Measurements from ENCODE around the gene NPAS3. TPM values are rescaled to one million over a fixed set of nuclear protein-coding genes. Genes with fewer than 3 reads are reported as not detected.

The NPAS3 gene
- total and polyA plus RNA-seq, 8 donors = 0.09 to 0.79 (median 0.56) TPM

DNA sequence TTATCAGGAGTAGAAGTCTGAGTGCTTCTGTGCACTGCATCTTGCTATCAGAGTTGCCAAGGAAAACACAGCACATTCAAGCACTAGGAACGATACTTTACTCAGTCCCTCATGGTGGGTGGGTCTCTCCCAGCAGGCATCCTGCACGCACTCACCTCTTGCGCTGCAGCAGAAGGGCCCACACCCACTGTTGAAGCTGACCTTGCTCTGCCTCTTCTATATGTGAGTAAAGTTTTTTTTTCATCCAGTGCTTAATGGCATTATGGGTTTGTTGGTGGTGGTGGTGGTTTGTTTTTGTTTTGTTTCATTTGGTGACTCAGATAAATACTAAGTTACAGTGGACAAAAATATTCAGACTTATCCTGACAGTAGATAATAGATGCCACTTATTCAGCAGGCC, 663.7 kb downstream of the NPAS3 start:
- peak in 1 of 4 donors; percentile 4 for DNase-seq
- no peaks in the 10 kb centered on the region for H3K27me3 ChIP-seq

DNA sequence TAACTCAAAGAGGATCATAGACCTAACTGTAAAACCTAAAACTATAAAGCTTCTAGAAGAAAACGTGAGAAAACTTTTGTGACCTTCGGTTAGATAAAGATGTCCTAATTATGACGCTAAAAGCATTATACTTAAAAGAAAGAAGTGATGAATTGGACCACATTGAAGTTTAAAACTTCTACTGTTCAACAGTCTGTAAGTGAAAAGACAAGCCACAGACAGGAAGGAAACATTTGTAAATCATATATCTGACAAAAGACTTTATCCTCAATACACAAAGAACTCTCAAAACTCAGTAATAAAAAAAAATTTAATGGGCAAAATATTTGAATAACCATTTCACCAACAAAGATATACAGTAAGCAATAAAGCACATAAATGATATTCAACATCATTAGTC, 667.9 kb downstream of the NPAS3 start:
- DNase-seq = no peak
- H3K27me3 ChIP-seq = no peaks in the 10 kb centered on the region
- no peak overlapping the region for H3K27ac ChIP-seq
- intact Hi-C loops (cut with DNase I) = no loop called here
- TF ChIP-seq, protein P1, sequence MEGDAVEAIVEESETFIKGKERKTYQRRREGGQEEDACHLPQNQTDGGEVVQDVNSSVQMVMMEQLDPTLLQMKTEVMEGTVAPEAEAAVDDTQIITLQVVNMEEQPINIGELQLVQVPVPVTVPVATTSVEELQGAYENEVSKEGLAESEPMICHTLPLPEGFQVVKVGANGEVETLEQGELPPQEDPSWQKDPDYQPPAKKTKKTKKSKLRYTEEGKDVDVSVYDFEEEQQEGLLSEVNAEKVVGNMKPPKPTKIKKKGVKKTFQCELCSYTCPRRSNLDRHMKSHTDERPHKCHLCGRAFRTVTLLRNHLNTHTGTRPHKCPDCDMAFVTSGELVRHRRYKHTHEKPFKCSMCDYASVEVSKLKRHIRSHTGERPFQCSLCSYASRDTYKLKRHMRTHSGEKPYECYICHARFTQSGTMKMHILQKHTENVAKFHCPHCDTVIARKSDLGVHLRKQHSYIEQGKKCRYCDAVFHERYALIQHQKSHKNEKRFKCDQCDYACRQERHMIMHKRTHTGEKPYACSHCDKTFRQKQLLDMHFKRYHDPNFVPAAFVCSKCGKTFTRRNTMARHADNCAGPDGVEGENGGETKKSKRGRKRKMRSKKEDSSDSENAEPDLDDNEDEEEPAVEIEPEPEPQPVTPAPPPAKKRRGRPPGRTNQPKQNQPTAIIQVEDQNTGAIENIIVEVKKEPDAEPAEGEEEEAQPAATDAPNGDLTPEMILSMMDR (IDR thresholded peaks at IDR 0.05) = no peak
- no peaks in the 10 kb centered on the region for H3K36me3 ChIP-seq
- no peak overlapping the region for H3K4me3 ChIP-seq
- ATAC-seq = no peak
- H3K4me1 ChIP-seq = no peaks in the 10 kb centered on the region
- no peaks in the 10 kb centered on the region for H3K9me3 ChIP-seq

More for the DNA sequence above, 663.7 kb downstream of the NPAS3 start:
- no peak for ATAC-seq
- TF ChIP-seq, protein P1 (IDR thresholded peaks at IDR 0.05) = no peak
- Histone ChIP-seq H3K9me3 (no peaks in the 10 kb centered on the region), H3K27ac (no peak overlapping the region), H3K4me1 (no peaks in the 10 kb centered on the region), H3K4me3 (no peak overlapping the region), H3K36me3 (no peaks in the 10 kb centered on the region)
- intact Hi-C loops (cut with DNase I) = no loop called here

DNA sequence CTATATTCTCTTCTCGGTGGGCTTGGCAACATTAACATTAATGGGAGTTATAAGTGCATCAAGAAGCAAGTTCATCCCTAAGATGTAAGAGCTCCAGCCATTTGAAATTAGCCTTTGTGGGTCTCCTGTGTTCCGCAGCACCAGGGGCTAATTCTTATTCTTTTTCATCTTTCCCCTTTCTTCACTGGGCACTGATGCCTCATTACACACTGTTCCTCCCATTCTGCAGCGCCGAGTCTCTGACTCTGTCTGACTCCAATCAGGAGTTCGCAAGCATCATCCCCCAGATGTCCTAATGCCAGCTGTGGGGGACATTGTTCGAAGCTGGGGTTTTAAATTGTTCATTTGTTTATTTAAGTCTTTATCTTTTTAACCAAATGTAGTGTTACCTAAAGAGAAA, 670.9 kb downstream of the NPAS3 start:
- no peak for DNase-seq
- H3K4me1 ChIP-seq = no peaks in the 10 kb centered on the region
- H3K4me3 ChIP-seq = no peak overlapping the region
- no peak for ATAC-seq
- intact Hi-C loops (cut with DNase I) = no loop called here
- TF ChIP-seq, protein P1 (IDR thresholded peaks at IDR 0.05) = no peak
- H3K36me3 ChIP-seq = no peaks in the 10 kb centered on the region
- H3K27me3 ChIP-seq = no peaks in the 10 kb centered on the region
- no peaks in the 10 kb centered on the region for H3K9me3 ChIP-seq
- no peak overlapping the region for H3K27ac ChIP-seq

DNA sequence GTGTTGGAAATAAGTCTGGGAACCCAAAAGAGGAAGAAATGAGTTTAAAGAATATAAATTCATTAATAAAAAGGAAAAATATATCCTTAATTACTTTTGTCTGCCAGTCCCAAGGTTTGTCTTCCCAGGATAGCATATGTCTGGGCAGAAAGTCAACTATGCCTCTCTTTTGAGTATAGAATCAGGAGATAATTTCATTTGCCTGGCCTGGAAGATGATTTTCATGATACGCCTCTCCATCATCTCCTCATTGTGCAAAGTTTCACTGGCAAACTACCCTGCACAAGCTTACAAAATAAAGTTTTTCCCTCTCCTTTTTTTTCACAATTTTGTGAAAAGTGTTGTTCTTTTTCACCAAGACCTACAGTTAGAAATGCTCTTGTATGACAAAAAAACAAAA, 671.4 kb downstream of the NPAS3 start:
- ATAC-seq = no peak
- H3K4me3 ChIP-seq = no peak overlapping the region
- H3K9me3 ChIP-seq = no peaks in the 10 kb centered on the region
- no peaks in the 10 kb centered on the region for H3K36me3 ChIP-seq
- H3K27ac ChIP-seq = no peak overlapping the region
- no peaks in the 10 kb centered on the region for H3K4me1 ChIP-seq
- no peak for DNase-seq
- H3K27me3 ChIP-seq = no peaks in the 10 kb centered on the region
- TF ChIP-seq, protein P1 (IDR thresholded peaks at IDR 0.05) = no peak
- intact Hi-C loops (cut with DNase I) = no loop called here

DNA sequence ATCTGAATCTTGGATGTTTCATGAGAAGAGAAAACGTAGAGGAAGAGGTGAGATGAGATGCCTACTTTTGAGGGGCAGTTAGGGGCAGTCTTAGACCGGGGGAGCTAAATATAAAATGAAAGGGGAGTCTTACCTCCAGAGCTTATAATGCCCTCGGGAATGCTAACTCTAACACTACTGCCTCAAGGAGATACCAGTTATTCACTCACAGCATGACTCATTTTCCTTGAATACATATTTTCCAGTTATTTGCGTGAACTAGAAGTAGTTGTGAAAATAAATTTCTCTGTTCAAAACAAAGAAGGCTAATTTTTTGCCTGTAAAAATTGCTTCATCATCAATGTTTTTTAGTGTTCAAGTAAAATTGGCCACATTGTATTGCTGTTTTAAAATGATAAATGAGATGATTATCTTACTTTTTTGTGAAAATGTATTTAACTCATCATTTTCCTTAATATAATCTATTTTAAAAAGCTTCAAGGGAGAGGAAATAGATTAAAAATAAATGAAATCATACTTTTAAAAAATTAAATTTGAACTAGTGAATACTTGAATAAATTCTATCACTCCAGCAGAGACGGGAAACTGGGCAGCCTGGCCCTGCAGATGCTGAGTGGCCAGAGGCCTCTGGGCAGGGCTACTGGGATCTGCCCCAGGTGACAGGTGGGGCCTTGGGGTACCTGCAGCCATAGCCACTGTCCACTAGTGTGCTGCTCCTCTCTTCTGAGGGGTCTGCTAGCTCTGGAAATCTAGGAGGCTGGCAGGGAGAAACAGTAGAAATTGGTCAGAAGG, 672.9 kb downstream of the NPAS3 start:
- no peaks in the 10 kb centered on the region for H3K9me3 ChIP-seq
- TF ChIP-seq, protein P1 (IDR thresholded peaks at IDR 0.05) = no peak
- ATAC-seq = no peak
- H3K4me1 ChIP-seq = no peaks in the 10 kb centered on the region
- DNase-seq = no peak
- H3K27me3 ChIP-seq = no peaks in the 10 kb centered on the region
- H3K27ac ChIP-seq = no peak overlapping the region
- no peak overlapping the region for H3K4me3 ChIP-seq
- intact Hi-C loops (cut with DNase I) = no loop called here
- no peaks in the 10 kb centered on the region for H3K36me3 ChIP-seq

All from left lung (tissue), 10 donors.